Gastrocnemius medialis (tissue), 4 donors: ENCODE data around the gene METTL13. TPM values are rescaled to one million over a fixed set of nuclear protein-coding genes. Genes with fewer than 3 reads are reported as not detected.

Experiments used
- ATAC-seq, 2 donors: fragments of 150-250 bp; one replicate each; pipeline ENCODE4 v1.9.1; 2016
- DNase-seq, 2 donors: peaks; one replicate each; pipeline ENCODE4 v3.0.0-alpha.2; 2019
- H3K27ac ChIP-seq, 4 donors: fragments of 200-600 bp; sonication (generic); 1 replicate in 1 of 4; 2 replicates in 3 of 4; pipeline ENCODE4 v1.5.1; 2016 to 2018; ENCODE audit warnings: mild to moderate bottlenecking in 2 of 4, moderate library complexity in 1 of 4
- H3K27me3 ChIP-seq, 3 donors: fragments of 200-600 bp; sonication (generic) in 2 of 3; 1 replicate in 1 of 3; 2 replicates in 2 of 3; pipeline versions ENCODE4 v1.5.1 to v1.6.0; 2016 to 2019; ENCODE audit warnings: mild to moderate bottlenecking in 1 of 3, moderate library complexity in 1 of 3
- H3K36me3 ChIP-seq, 2 donors: fragments of 200-600 bp; sonication (generic) in 1 of 2; one replicate each; pipeline ENCODE4 v1.5.1; 2017 to 2018
- H3K4me1 ChIP-seq, 2 donors: fragments of 200-600 bp; sonication (generic) in 1 of 2; one replicate each; pipeline ENCODE4 v1.5.1; 2016 to 2017; ENCODE audit warnings: mild to moderate bottlenecking in 2 of 2
- H3K4me3 ChIP-seq, 4 donors: fragments of 200-600 bp; sonication (generic) in 3 of 4; 1 replicate in 1 of 4; 2 replicates in 3 of 4; pipeline ENCODE4 v1.5.1; 2016 to 2019; ENCODE audit warnings: mild to moderate bottlenecking in 2 of 4
- H3K9me3 ChIP-seq, 3 donors: fragments of 200-600 bp; sonication (generic) in 2 of 3; 1 replicate in 1 of 3; 2 replicates in 2 of 3; pipeline ENCODE4 v1.5.1; 2016 to 2019
- POLR2A ChIP-seq, 2 donors: fragments of 450-650 bp; IDR thresholded peaks; one replicate each; pipeline ENCODE4 v1.6.1; 2017; ENCODE audit warnings: antibody characterized with exemption in 2 of 2, mild to moderate bottlenecking in 2 of 2, moderate library complexity in 2 of 2
- in situ Hi-C, 4 donors: fragments of 200-750 bp; cut with MboI; loops; one replicate each; pipeline versions ENCODE4 v1.15.0 to v1.8.0; 2017; ENCODE audit warnings: low sequenced_read_pairs in 4 of 4
- intact Hi-C: fragments of 100-400 bp; cut with DNase I; formaldehyde crosslinking; loops from one replicate; pipeline ENCODE4 v1.15.1; 2023; ENCODE audit warnings: low total_unique reads
- total RNA-seq, 4 donors: library from RNA; depleted of rRNA; stranded (reverse); fragments of >200 nt; gene quantifications; one replicate each; pipeline versions ENCODE4 v1.1.0 to v1.2.3, GENCODE V29; 2016
- TF ChIP-seq, protein P1 (sequence below), 5 experiments: fragments of 450-650 bp in 3 of 5; fragments of 200-600 bp in 2 of 5; sonication (generic) in 2 of 5; IDR thresholded peaks in 4 of 5; conservative IDR thresholded peaks in 1 of 5; 1 replicate in 4 of 5; 2 replicates in 1 of 5; pipeline ENCODE4 v1.5.1; 2016 to 2019; ENCODE audit warnings: antibody characterized with exemption in 5 of 5, mild to moderate bottlenecking in 3 of 5, moderate library complexity in 3 of 5

The METTL13 gene
- total RNA-seq, 4 donors from 2014 or later: 18.6 to 32.8 (median 23.5) TPM

DNA sequence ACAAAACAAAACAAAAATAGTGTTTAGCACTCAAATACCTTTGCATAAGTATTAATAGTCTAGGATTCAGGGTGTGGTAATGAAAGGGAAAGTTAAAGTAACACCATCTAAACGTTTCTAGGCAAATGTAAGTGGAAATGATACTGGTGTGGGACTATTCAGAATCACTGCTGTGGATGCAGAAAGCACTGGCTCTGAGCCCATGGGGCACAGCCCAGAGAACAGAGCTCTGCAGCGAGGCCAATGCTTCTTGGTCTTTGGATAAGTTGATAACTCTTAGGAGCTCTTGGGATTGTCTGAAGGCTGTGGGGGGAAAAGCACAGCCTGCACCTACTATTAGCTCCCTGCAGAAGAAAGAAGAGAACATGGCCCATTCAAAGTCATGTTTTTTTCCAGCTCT is 38.5 kb downstream of the METTL13 start:
- Histone ChIP-seq H3K27me3 (no peaks in the 10 kb centered on the region), H3K27ac (no peak overlapping the region), H3K4me1 (no peaks in the 10 kb centered on the region), H3K9me3 (no peaks in the 10 kb centered on the region), H3K4me3 (no peak overlapping the region), H3K36me3 (no peaks in the 10 kb centered on the region)
- in situ Hi-C loops (loop anchor here in 1 of 4 donors (25.0 kb wide), 1 partner anchor 617 kb away; the partner anchor contains the start of gene PIGC), intact Hi-C loops (no loop called here)
- DNase-seq (no peak), ATAC-seq (no peak)
- TF ChIP-seq, protein P1, sequence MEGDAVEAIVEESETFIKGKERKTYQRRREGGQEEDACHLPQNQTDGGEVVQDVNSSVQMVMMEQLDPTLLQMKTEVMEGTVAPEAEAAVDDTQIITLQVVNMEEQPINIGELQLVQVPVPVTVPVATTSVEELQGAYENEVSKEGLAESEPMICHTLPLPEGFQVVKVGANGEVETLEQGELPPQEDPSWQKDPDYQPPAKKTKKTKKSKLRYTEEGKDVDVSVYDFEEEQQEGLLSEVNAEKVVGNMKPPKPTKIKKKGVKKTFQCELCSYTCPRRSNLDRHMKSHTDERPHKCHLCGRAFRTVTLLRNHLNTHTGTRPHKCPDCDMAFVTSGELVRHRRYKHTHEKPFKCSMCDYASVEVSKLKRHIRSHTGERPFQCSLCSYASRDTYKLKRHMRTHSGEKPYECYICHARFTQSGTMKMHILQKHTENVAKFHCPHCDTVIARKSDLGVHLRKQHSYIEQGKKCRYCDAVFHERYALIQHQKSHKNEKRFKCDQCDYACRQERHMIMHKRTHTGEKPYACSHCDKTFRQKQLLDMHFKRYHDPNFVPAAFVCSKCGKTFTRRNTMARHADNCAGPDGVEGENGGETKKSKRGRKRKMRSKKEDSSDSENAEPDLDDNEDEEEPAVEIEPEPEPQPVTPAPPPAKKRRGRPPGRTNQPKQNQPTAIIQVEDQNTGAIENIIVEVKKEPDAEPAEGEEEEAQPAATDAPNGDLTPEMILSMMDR (IDR thresholded peaks at IDR 0.05 in 4 of 5, conservative IDR thresholded peaks at IDR 0.05 in 1 of 5): no peak
- no peak for TF ChIP-seq POLR2A (IDR thresholded peaks at IDR 0.05)

DNA sequence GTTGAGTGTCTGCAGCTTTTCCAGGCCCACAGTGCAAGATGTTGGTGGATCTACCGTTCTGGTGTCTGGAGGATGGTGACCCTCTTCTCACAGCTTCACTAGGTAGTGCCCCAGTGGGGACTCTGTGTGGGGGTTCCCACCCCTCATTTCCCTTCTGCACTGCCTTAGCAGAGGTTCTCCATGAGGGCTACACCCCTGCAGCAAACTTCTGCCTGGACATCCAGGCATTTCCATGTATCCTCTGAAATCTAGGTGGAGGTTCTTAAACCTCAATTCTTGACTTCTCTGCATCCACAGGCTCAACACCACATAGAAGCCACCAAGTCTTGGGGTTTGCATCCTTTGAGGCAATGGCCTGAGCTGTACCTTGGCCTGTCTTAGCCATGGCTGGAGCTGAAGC is 45.5 kb downstream of the METTL13 start:
- Histone ChIP-seq H3K27ac (no peak overlapping the region), H3K4me1 (no peaks in the 10 kb centered on the region), H3K27me3 (no peaks in the 10 kb centered on the region), H3K36me3 (no peaks in the 10 kb centered on the region), H3K9me3 (no peaks in the 10 kb centered on the region), H3K4me3 (no peak overlapping the region)
- in situ Hi-C loops (loop anchor here in 1 of 4 donors (25.0 kb wide), 1 partner anchor 610 kb away; the partner anchor contains the start of gene PIGC), intact Hi-C loops (no loop called here)
- no peak for TF ChIP-seq POLR2A (IDR thresholded peaks at IDR 0.05)
- TF ChIP-seq, protein P1 (IDR thresholded peaks at IDR 0.05 in 4 of 5, conservative IDR thresholded peaks at IDR 0.05 in 1 of 5): no peak
- DNase-seq (no peak), ATAC-seq (no peak)

DNA sequence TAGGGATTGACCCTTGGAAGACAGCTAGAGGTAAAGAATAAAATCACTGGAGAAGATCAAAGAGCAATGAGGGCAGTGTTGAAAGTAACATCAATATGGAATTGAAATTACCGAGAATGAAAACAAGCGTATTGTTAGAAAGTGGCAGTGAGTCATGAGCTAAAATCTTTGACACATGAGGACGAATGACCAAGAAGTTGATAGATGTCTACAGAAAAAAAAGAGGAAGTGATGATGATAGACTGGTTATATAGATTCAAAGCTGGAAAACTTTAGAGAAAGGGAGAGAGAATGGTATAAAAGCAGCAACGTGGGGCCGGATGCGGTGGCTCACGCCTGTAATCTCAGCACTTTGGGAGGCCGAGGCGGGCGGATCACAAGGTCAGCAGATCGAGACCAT is 47.3 kb downstream of the METTL13 start:
- in situ Hi-C loops (loop anchor here in 1 of 4 donors (25.0 kb wide), 1 partner anchor 609 kb away; the partner anchor contains the start of gene PIGC), intact Hi-C loops (no loop called here)
- H3K27me3 ChIP-seq: no peaks in the 10 kb centered on the region
- no peaks in the 10 kb centered on the region for H3K9me3 ChIP-seq
- TF ChIP-seq POLR2A (IDR thresholded peaks at IDR 0.05): no peak
- TF ChIP-seq, protein P1 (IDR thresholded peaks at IDR 0.05 in 4 of 5, conservative IDR thresholded peaks at IDR 0.05 in 1 of 5): no peak
- ATAC-seq: no peak
- H3K36me3 ChIP-seq: no peaks in the 10 kb centered on the region
- no peak for DNase-seq
- no peaks in the 10 kb centered on the region for H3K4me1 ChIP-seq
- no peak overlapping the region for H3K4me3 ChIP-seq
- H3K27ac ChIP-seq: no peak overlapping the region

DNA sequence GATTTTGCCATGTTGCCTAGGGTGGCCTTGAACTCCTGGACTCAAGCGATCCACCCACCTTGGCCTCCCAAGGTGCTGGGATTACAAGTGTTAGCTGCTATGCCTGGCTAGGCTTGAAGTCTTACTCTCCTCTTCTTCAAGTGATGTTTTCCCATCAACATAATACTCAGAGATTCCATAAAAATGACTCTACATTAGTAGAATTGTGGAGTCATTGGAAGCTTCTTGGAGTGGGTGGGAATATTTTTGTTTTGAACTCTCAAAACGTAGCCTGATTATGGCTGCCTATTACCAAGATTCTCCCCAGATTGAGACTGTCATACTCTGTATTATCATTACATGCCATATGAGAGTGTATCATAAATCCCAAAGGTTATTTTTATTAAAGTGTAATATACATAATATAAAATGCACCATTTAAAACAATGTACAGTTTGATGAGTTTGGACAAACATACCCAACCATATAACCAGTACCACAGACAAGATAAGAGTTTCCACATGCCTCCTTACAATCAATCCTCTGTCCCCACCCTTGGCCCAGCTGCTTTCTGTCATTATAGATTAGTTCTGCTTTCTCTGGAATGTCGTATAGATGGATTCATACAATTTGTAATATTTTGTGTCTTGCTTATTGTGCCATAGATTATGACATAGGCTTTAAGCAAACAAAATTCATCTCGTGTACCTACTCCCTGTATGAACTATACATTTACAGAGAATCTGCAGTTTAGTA is 51.8 kb downstream of the METTL13 start:
- TF ChIP-seq, protein P1 (IDR thresholded peaks at IDR 0.05 in 4 of 5, conservative IDR thresholded peaks at IDR 0.05 in 1 of 5): no peak
- no peak for TF ChIP-seq POLR2A (IDR thresholded peaks at IDR 0.05)
- intact Hi-C loops (no loop called here), in situ Hi-C loops (loop anchor here in 1 of 4 donors (25.0 kb wide), 1 partner anchor 604 kb away; the partner anchor contains the start of gene PIGC)
- ATAC-seq (no peak), DNase-seq (no peak)
- H3K9me3 ChIP-seq: no peaks in the 10 kb centered on the region
- no peaks in the 10 kb centered on the region for H3K27me3 ChIP-seq
- no peak overlapping the region for H3K4me3 ChIP-seq
- H3K4me1 ChIP-seq: no peaks in the 10 kb centered on the region
- H3K36me3 ChIP-seq: no peaks in the 10 kb centered on the region
- no peak overlapping the region for H3K27ac ChIP-seq
